ENCODE measurements around the gene LONP1.

- no peak for TF ChIP-seq SUZ12 (IDR thresholded peaks at IDR 0.05; ENCODE audit: extremely low read depth, insufficient read depth, insufficient read length)
- no peak for TF ChIP-seq ZNF274 (IDR thresholded peaks at IDR 0.05; ENCODE audit: low read depth, low read length)
Observed at GRCh38 chr19:5683177-5683886, 36.6 kb downstream of the LONP1 start.
